Stomach (tissue), 4 donors: Measurements from ENCODE around the gene IFT27.

Source experiments
- CTCF ChIP-seq, 7 experiments: fragments of 450-650 bp in 4 of 7; fragments of 200-600 bp in 3 of 7; sonication (generic) in 3 of 7; IDR thresholded peaks; one replicate each; pipeline ENCODE4 v1.5.1; 2016 to 2019; ENCODE audit warnings: antibody characterized with exemption in 7 of 7, control low read depth in 2 of 7, mild to moderate bottlenecking in 1 of 7
- POLR2A ChIP-seq, 4 donors: fragments of 450-650 bp; IDR thresholded peaks; one replicate each; pipeline ENCODE4 v1.6.1; 2016; ENCODE audit warnings: antibody characterized with exemption in 4 of 4, control low read depth in 2 of 4, mild to moderate bottlenecking in 1 of 4, moderate library complexity in 1 of 4

- TF ChIP-seq CTCF (IDR thresholded peaks at IDR 0.05): no peak
- TF ChIP-seq POLR2A (IDR thresholded peaks at IDR 0.05): no peak
Observed at GRCh38 chr22:36746375-36746970, 29.4 kb downstream of the IFT27 start.
